Measurements from ENCODE around the gene FANCM.

- TF ChIP-seq CTCF (conservative IDR thresholded peaks at IDR 0.05; ENCODE audit: low read length) (no peak), EZH2phosphoT487 (IDR thresholded peaks at IDR 0.05; ENCODE audit: borderline replicate concordance, low read depth, low read length) (no peak)
Measured at GRCh38 chr14:45128963-45129629, 6.6 kb upstream of the FANCM start.
